ENCODE results near the gene LRIG1. TPM values are rescaled to one million over a fixed set of nuclear protein-coding genes. Genes with fewer than 3 reads are reported as not detected.

The LRIG1 gene
- total and polyA plus RNA-seq, 2 experiments from 2014 or later = 8.2 to 13.3 TPM

DNA sequence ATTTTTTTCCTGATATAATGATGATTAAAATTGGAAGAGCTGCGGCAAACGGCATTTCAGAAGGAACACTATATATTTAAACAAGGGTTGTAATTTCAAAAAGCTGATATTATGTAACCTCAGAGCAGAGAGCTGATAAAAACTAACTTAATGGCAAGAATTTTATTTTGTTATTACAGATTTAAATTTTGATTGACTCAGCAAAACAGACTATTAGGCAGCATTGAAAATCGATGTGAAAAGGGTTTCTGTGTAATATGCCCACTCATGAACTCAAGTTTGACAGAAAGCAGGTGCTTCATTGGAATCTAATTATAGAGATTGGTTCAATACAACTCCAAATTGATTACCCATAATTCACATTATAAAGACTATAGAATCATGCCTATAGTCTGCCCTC lies 24.9 kb upstream of the LRIG1 start:
- no peak overlapping the region for H3K4me2 ChIP-seq
- TF ChIP-seq EZH2 (IDR thresholded peaks at IDR 0.05; ENCODE audit: borderline replicate concordance) = no peak
- TF ChIP-seq EZH2phosphoT487 (IDR thresholded peaks at IDR 0.05; ENCODE audit: low read depth, severe bottlenecking, unreplicated experiment) = no peak
- TF ChIP-seq, protein P1, sequence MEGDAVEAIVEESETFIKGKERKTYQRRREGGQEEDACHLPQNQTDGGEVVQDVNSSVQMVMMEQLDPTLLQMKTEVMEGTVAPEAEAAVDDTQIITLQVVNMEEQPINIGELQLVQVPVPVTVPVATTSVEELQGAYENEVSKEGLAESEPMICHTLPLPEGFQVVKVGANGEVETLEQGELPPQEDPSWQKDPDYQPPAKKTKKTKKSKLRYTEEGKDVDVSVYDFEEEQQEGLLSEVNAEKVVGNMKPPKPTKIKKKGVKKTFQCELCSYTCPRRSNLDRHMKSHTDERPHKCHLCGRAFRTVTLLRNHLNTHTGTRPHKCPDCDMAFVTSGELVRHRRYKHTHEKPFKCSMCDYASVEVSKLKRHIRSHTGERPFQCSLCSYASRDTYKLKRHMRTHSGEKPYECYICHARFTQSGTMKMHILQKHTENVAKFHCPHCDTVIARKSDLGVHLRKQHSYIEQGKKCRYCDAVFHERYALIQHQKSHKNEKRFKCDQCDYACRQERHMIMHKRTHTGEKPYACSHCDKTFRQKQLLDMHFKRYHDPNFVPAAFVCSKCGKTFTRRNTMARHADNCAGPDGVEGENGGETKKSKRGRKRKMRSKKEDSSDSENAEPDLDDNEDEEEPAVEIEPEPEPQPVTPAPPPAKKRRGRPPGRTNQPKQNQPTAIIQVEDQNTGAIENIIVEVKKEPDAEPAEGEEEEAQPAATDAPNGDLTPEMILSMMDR (IDR thresholded peaks at IDR 0.05; ENCODE audit: poor library complexity) = no peak
- H3K9me2 ChIP-seq (replicated peaks; ENCODE audit: insufficient read depth) = no peaks in the 10 kb centered on the region
- H3K27ac ChIP-seq = no peak overlapping the region
- H3K79me2 ChIP-seq = no peaks in the 10 kb centered on the region
- H4K20me1 ChIP-seq (ENCODE audit: insufficient read depth, poor library complexity, severe bottlenecking) = no peaks in the 10 kb centered on the region
- no peak overlapping the region for H3K4me3 ChIP-seq
- 93% methylated on average over 3 of the region's 3 CpGs for WGBS (ENCODE audit: low lambda C conversion rate, missing lambda C conversion rate)
- H2AFZ ChIP-seq = no peak overlapping the region
- no peaks in the 10 kb centered on the region for H3K4me1 ChIP-seq (ENCODE audit: insufficient read depth)
- H3K9me3 ChIP-seq (ENCODE audit: low read depth) = no peaks in the 10 kb centered on the region
- no peaks in the 10 kb centered on the region for H3K36me3 ChIP-seq (replicated peaks; ENCODE audit: insufficient read depth, low read depth)
- peaks cover 3% of the 10 kb centered on the region for H3K27me3 ChIP-seq
- no peak for DNase-seq (ENCODE audit: low spot score)

DNA sequence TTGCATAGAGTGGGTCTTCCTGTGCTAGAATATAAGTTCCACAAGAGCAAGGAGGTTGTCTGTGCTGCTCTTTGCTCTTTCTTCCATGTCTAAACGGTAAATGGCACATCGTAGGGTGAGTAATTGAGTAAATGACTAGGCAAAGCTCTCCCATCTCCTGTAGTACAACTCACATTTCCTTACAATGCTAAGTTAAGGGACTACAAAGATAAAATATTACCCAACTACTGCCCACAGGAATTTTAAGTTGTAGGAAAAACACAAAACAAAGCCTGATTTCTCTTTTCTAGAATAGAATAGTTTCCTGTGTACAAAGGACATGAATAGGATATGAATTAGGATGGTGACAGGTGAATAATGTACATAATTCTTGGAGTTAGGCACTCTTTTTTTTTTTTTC lies 19.9 kb upstream of the LRIG1 start:
- Histone ChIP-seq H2AFZ (no peak overlapping the region), H4K20me1 (ENCODE audit: insufficient read depth, poor library complexity, severe bottlenecking) (no peaks in the 10 kb centered on the region), H3K4me3 (no peak overlapping the region), H3K4me1 (ENCODE audit: insufficient read depth) (no peaks in the 10 kb centered on the region), H3K36me3 (replicated peaks; ENCODE audit: insufficient read depth, low read depth) (no peaks in the 10 kb centered on the region), H3K27ac (no peak overlapping the region), H3K27me3 (no peaks in the 10 kb centered on the region), H3K9me3 (ENCODE audit: low read depth) (no peaks in the 10 kb centered on the region), H3K9me2 (replicated peaks; ENCODE audit: insufficient read depth) (no peaks in the 10 kb centered on the region), H3K4me2 (no peak overlapping the region), H3K79me2 (no peaks in the 10 kb centered on the region)
- no peak for DNase-seq (ENCODE audit: low spot score)
- WGBS (ENCODE audit: low lambda C conversion rate, missing lambda C conversion rate) = 91% methylated on average over 2 of the region's 2 CpGs
- no peak for TF ChIP-seq EZH2 (IDR thresholded peaks at IDR 0.05; ENCODE audit: borderline replicate concordance)
- TF ChIP-seq, protein P1 (IDR thresholded peaks at IDR 0.05; ENCODE audit: poor library complexity) = no peak
- TF ChIP-seq EZH2phosphoT487 (IDR thresholded peaks at IDR 0.05; ENCODE audit: low read depth, severe bottlenecking, unreplicated experiment) = no peak

DNA sequence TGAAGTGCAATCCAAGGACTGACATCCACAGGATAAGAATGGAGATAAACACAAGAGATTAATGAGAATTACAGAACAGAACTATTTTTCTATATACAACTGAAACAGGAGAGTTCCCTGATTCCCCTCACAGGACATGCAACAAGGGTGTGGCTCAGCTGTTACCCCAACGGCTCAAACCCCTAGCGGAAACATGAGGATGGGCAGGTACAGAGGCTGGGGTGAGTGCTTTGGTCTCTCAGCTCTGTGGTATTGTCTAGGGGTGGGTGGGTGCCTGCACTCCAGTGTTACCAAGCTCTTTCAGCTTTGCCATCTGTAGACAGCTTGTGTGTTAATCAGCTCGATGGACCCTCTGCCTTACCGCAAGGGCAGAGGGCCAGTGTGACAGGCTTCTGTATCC lies 17.8 kb upstream of the LRIG1 start:
- H3K4me1 ChIP-seq (ENCODE audit: insufficient read depth) = no peaks in the 10 kb centered on the region
- no peaks in the 10 kb centered on the region for H3K79me2 ChIP-seq
- TF ChIP-seq, protein P1 (IDR thresholded peaks at IDR 0.05; ENCODE audit: poor library complexity) = no peak
- TF ChIP-seq EZH2 (IDR thresholded peaks at IDR 0.05; ENCODE audit: borderline replicate concordance) = no peak
- TF ChIP-seq EZH2phosphoT487 (IDR thresholded peaks at IDR 0.05; ENCODE audit: low read depth, severe bottlenecking, unreplicated experiment) = no peak
- H3K9me3 ChIP-seq (ENCODE audit: low read depth) = no peaks in the 10 kb centered on the region
- no peaks in the 10 kb centered on the region for H3K36me3 ChIP-seq (replicated peaks; ENCODE audit: insufficient read depth, low read depth)
- no peak overlapping the region for H3K4me2 ChIP-seq
- WGBS (ENCODE audit: low lambda C conversion rate, missing lambda C conversion rate) = 91% methylated on average over 4 of the region's 4 CpGs
- no peaks in the 10 kb centered on the region for H3K9me2 ChIP-seq (replicated peaks; ENCODE audit: insufficient read depth)
- no peak for DNase-seq (ENCODE audit: low spot score)
- no peaks in the 10 kb centered on the region for H3K27me3 ChIP-seq
- no peak overlapping the region for H3K4me3 ChIP-seq
- no peaks in the 10 kb centered on the region for H4K20me1 ChIP-seq (ENCODE audit: insufficient read depth, poor library complexity, severe bottlenecking)
- H3K27ac ChIP-seq = no peak overlapping the region
- no peak overlapping the region for H2AFZ ChIP-seq

DNA sequence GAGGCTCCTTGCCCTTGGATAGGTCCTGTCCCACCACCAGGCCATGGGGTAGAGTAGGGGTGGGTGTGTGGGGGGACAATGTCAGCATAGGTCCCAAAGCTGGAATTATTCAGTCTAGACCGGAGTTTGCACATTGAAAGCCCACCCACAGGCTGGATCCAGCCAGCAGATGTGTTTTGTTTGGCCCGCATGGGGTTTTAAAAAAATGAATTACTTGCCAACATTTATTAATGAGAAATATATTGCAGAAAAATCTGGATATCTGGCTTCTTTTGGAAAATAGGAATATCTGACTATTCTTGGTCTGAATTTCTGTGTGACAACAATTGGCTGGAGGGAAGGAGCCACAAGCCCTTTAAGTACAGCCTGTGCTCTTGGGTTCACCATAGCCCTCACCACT lies 17.3 kb upstream of the LRIG1 start:
- Histone ChIP-seq H3K27ac (no peak overlapping the region), H3K9me3 (ENCODE audit: low read depth) (no peaks in the 10 kb centered on the region), H3K27me3 (no peaks in the 10 kb centered on the region), H3K9me2 (replicated peaks; ENCODE audit: insufficient read depth) (no peaks in the 10 kb centered on the region), H2AFZ (no peak overlapping the region), H3K4me2 (no peak overlapping the region), H3K79me2 (no peaks in the 10 kb centered on the region), H3K4me3 (no peak overlapping the region), H3K4me1 (ENCODE audit: insufficient read depth) (no peaks in the 10 kb centered on the region), H3K36me3 (replicated peaks; ENCODE audit: insufficient read depth, low read depth) (no peaks in the 10 kb centered on the region), H4K20me1 (ENCODE audit: insufficient read depth, poor library complexity, severe bottlenecking) (no peaks in the 10 kb centered on the region)
- TF ChIP-seq EZH2 (IDR thresholded peaks at IDR 0.05; ENCODE audit: borderline replicate concordance) (no peak), EZH2phosphoT487 (IDR thresholded peaks at IDR 0.05; ENCODE audit: low read depth, severe bottlenecking, unreplicated experiment) (no peak)
- TF ChIP-seq, protein P1 (IDR thresholded peaks at IDR 0.05; ENCODE audit: poor library complexity) = no peak
- 88% methylated on average over 2 of the region's 2 CpGs for WGBS (ENCODE audit: low lambda C conversion rate, missing lambda C conversion rate)
- DNase-seq (ENCODE audit: low spot score) = no peak
